AG09319 (cell line): Measurements from ENCODE around the gene ALDH16A1.

Experiments
- DNase-seq: peaks from one replicate; pipeline ENCODE4 v3.0.0-alpha.2; 2010; ENCODE audit warnings: low read depth; ENCODE audit errors: extremely low read depth
- TF ChIP-seq, protein P1 (sequence below): IDR thresholded peaks from 2 replicates; pipeline ENCODE4 v1.5.1; 2011; ENCODE audit warnings: low read depth, mild to moderate bottlenecking, inconsistent platforms, low read length, moderate library complexity

Gene ALDH16A1

DNA sequence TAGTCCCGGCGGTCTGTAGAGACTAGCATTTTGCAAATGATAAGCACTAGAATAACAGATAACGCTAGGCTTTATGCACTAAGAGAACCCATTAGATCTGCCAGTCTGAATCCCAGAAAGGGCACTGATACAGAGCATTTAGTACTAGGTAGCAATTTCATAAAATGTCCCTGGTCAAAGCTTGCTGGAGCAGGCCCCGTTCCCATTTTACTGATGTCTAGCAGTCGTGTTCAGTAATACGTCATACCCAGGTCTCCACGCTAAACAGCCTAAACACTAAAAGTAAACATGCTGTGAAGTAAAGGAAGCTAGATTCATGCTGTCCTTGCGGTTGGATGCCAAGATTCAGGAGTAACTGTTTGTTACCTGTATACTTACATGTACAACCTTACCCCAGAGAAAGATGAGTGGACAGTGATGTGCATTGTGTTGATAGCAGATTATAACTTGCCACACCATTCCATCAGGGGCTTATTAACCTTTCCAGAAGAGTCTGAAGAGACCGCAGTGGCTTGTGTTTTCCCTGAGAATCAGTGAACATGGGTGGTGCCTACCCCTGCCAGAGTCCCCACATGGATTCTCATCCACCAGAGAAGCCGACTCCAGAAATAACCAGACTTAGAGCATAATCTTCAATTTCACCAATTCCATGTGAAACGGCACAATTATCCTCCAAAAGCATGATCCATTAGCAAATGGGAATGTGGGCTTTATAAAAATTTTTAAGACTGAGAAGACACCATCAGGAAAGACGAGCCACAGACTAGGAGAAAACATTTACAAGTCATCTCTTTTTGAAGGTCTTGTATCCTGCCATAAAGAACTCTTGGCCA, 39.8 kb downstream of the ALDH16A1 start:
- no peak for DNase-seq
- TF ChIP-seq, protein P1, sequence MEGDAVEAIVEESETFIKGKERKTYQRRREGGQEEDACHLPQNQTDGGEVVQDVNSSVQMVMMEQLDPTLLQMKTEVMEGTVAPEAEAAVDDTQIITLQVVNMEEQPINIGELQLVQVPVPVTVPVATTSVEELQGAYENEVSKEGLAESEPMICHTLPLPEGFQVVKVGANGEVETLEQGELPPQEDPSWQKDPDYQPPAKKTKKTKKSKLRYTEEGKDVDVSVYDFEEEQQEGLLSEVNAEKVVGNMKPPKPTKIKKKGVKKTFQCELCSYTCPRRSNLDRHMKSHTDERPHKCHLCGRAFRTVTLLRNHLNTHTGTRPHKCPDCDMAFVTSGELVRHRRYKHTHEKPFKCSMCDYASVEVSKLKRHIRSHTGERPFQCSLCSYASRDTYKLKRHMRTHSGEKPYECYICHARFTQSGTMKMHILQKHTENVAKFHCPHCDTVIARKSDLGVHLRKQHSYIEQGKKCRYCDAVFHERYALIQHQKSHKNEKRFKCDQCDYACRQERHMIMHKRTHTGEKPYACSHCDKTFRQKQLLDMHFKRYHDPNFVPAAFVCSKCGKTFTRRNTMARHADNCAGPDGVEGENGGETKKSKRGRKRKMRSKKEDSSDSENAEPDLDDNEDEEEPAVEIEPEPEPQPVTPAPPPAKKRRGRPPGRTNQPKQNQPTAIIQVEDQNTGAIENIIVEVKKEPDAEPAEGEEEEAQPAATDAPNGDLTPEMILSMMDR = no peak

DNA sequence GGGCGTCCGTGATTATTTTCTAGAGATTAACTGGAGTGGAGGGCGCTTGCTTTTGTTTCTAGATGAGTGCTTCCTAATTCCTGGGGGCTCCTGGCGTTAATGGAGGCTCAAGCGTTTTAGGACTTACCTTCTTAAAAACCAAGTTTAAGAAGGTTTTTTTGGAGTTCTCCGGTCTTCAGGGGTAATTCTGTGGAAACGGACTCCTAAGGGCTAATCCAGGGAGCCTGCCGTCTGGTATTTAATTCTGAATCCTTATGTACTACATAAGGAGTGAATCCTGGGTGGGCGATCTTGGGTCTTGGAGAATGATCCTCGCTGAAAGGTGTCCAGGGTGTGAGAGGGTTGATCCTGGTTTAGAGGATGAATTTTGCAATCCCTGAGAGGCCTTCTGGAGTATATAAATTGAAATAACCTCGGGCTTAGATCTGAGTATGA, 43.6 kb downstream of the ALDH16A1 start:
- no peak for DNase-seq
- TF ChIP-seq, protein P1 = no peak

DNA sequence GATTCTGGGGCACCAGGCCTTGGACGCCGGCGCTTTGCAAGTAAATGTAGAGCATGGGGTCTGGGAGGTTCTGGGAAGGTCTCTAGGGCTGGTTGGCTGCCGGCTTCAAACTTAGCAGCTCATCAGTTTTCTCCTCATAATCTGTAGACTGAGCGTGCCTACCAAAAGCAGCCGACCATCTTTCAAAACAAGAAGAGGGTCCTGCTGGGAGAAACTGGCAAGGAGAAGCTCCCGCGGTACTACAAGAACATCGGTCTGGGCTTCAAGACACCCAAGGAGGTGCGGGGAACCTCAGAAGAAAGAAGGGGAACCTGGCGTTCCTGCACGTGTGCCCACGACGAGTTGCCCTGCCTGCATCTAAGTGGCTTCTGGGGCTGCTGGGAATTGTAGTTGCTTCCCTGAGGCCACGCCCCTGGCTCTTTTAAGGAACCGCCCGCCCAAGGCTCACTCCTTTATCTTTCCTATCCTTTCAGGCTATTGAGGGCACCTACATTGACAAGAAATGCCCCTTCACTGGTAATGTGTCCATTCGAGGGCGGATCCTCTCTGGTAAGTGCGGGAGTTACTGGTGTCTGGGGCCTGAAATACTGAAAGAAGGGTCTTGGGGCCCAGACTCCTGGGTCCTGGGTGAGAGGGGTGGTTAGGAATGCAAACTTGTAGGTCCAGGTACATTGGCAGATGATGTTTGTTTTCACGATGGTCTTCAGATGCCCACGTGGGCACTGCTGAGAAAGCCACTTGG, 44.2 kb downstream of the ALDH16A1 start:
- TF ChIP-seq, protein P1 = no peak
- DNase-seq = no peak

DNA sequence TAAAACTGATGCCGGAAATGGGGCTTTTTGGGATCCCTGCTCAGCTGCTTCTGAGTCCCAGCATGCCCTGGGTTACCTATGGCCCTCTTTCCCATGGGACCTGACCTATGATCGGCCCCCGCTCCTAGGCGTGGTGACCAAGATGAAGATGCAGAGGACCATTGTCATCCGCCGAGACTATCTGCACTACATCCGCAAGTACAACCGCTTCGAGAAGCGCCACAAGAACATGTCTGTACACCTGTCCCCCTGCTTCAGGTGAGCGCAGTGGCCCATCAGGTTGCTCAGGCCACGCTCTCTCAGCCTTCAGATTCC, 44.7 kb downstream of the ALDH16A1 start:
- DNase-seq = no peak
- TF ChIP-seq, protein P1 = no peak

DNA sequence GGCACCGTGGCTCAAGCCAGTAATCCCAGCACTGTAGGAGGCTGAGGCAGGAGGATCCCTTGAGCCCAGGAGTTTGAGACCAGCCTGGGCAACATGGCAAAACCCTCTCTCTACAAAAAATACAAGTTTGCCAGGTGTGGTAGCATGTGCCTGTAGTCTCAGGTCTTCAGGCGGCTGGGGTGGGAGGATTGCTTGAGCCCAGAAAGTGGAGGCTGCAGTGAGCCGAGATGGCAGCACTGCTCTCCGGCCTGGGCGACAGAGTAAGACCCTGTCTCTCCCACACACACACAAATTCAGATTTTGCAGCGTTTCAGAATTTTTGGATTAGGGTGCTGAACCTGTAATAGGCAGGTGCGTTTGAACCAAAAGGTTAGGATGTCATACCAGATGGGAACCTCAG, 45.5 kb downstream of the ALDH16A1 start:
- TF ChIP-seq, protein P1 = no peak
- no peak for DNase-seq

DNA sequence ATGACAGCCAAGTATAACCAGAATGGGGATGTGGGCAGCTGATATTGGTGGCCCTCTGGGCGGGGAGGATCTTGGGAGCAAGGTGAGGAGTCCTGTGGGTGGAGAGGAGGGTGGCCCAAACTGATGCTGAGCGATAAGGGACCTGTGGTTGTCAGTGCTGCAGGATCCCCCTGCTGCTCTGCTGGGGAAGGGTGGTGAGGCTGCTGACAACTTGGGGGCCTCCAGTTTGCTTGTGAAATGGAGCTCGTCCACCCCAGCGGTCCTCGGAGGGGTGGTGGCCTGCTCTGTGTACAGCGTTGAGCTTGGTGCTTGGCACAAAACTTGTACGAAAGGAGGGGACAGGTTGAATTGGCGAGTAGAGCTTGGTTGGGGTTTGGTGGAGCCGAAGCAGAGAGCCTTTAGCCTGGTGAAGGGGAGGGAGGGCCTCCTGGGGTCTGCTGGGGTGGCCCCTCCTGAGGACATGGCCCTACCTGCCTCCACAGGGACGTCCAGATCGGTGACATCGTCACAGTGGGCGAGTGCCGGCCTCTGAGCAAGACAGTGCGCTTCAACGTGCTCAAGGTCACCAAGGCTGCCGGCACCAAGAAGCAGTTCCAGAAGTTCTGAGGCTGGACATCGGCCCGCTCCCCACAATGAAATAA, 46.1 kb downstream of the ALDH16A1 start:
- TF ChIP-seq, protein P1 = no peak
- DNase-seq = no peak
